DND-41 (cell line): Measurements from ENCODE around the gene CDC14A.

ENCODE experiments used
- ATAC-seq: fragments of 200-7000 bp; cut with Tn5 transposase; 3 replicates; pipeline ENCODE4 v1.9.1; 2021; ENCODE audit warnings: low read depth; ENCODE audit not compliant: insufficient read depth
- DNase-seq: peaks from one replicate; pipeline ENCODE4 v3.0.0-alpha.2; 2020
- H2AFZ ChIP-seq: 2 replicates; pipeline ENCODE4 v1.6.0; 2012; ENCODE audit warnings: low read depth, low read length
- H3K27ac ChIP-seq: 2 replicates; pipeline ENCODE4 v1.5.1; 2012; ENCODE audit warnings: low read length, inconsistent platforms
- H3K27me3 ChIP-seq: fragments of 200-600 bp; sonication (generic); 2 replicates; pipeline ENCODE4 v1.6.0; 2012; ENCODE audit warnings: low read length, mild to moderate bottlenecking, inconsistent platforms; ENCODE audit not compliant: insufficient read depth, poor library complexity
- H3K36me3 ChIP-seq: 2 replicates; pipeline ENCODE4 v1.5.1; 2012; ENCODE audit warnings: low read length, inconsistent platforms; ENCODE audit not compliant: insufficient read depth
- H3K4me1 ChIP-seq: 2 replicates; pipeline ENCODE4 v1.5.1; 2012; ENCODE audit warnings: mild to moderate bottlenecking, low read length; ENCODE audit not compliant: insufficient read depth
- H3K4me2 ChIP-seq: 2 replicates; pipeline ENCODE4 v1.6.0; 2012; ENCODE audit warnings: mild to moderate bottlenecking, moderate library complexity, low read length, inconsistent platforms; ENCODE audit not compliant: insufficient read depth
- H3K4me3 ChIP-seq, 2 experiments: fragments of 200-600 bp in 1 of 2; shearing (Covaris generic) in 1 of 2; 2 replicates each; pipeline ENCODE4 v1.5.1; 2012 to 2016; ENCODE audit warnings: inconsistent platforms in 2 of 2, low read length in 2 of 2, mild to moderate bottlenecking in 2 of 2, low read depth in 1 of 2, moderate library complexity in 1 of 2
- H3K79me2 ChIP-seq: 2 replicates; pipeline ENCODE4 v1.6.0; 2012; ENCODE audit warnings: low read length, inconsistent platforms; ENCODE audit not compliant: insufficient read depth
- H3K9ac ChIP-seq: 2 replicates; pipeline ENCODE4 v1.6.0; 2012; ENCODE audit warnings: low read depth, mild to moderate bottlenecking, inconsistent platforms, low read length, moderate library complexity
- H3K9me3 ChIP-seq: 2 replicates; pipeline ENCODE4 v1.5.1; 2012; ENCODE audit warnings: low read length, moderate library complexity, mild to moderate bottlenecking, inconsistent platforms; ENCODE audit not compliant: insufficient read depth, severe bottlenecking
- H4K20me1 ChIP-seq: 2 replicates; pipeline ENCODE4 v1.6.0; 2012; ENCODE audit warnings: low read length; ENCODE audit not compliant: insufficient read depth
- EZH2 ChIP-seq: IDR thresholded peaks from 3 replicates; pipeline ENCODE4 v1.6.1; 2012; ENCODE audit warnings: borderline replicate concordance, low read depth, mild to moderate bottlenecking, moderate library complexity, low read length, inconsistent platforms; ENCODE audit not compliant: severe bottlenecking
- TF ChIP-seq, protein P1 (sequence below): IDR thresholded peaks from 2 replicates; pipeline ENCODE4 v1.5.1; 2012; ENCODE audit warnings: borderline replicate concordance, low read length, moderate library complexity, mild to moderate bottlenecking; ENCODE audit not compliant: poor library complexity, severe bottlenecking; ENCODE audit errors: extremely low read depth

CDC14A gene

DNA sequence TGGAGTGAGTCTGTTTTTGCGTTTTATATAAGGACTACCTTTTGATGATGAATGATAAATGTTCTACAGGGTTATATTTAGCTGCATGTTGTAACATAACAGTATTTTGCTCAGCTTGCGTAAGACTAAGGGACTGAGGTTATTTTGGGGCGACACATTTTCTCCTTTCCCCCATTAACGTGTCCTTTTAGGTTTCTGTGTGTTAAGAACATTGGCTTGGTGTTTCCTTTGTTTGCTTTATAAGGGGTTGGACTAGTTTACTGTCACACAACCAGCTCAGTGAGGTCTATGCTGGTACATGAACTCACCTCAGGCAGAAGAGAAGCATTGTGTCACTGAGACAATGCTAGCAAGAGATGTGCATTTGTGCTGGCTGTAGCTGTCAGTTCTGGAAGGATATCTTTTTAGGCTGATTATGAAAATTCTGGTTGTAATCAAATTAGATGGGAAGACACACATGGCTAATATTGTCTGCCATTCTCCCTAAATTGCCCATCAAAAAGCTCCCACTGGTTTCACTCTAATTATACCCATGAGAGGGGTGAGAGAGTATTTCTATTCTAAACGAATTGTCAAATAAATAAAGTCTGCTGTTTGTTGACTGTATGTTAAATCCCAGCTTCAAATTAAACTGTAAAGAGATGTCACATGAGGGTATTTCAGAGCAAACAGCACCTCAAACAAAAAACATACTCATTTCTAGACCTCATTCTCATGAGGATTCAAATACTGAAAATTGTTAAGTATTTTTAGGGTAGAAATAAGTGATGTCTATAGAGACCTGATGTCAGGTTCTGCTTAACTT lies 62.6 kb downstream of the CDC14A start:
- H3K4me3 ChIP-seq, result no peak overlapping the region
- H3K27me3 ChIP-seq, result no peaks in the 10 kb centered on the region
- H2AFZ ChIP-seq, result no peak overlapping the region
- TF ChIP-seq, protein P1, sequence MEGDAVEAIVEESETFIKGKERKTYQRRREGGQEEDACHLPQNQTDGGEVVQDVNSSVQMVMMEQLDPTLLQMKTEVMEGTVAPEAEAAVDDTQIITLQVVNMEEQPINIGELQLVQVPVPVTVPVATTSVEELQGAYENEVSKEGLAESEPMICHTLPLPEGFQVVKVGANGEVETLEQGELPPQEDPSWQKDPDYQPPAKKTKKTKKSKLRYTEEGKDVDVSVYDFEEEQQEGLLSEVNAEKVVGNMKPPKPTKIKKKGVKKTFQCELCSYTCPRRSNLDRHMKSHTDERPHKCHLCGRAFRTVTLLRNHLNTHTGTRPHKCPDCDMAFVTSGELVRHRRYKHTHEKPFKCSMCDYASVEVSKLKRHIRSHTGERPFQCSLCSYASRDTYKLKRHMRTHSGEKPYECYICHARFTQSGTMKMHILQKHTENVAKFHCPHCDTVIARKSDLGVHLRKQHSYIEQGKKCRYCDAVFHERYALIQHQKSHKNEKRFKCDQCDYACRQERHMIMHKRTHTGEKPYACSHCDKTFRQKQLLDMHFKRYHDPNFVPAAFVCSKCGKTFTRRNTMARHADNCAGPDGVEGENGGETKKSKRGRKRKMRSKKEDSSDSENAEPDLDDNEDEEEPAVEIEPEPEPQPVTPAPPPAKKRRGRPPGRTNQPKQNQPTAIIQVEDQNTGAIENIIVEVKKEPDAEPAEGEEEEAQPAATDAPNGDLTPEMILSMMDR, result no peak
- no peak for TF ChIP-seq EZH2
- DNase-seq (no peak), ATAC-seq (no peak)
- no peak overlapping the region for H3K27ac ChIP-seq
- H3K4me2 ChIP-seq, result no peak overlapping the region
- H3K79me2 ChIP-seq, result no peaks in the 10 kb centered on the region
- no peak overlapping the region for H3K9ac ChIP-seq
- H3K4me1 ChIP-seq, result no peaks in the 10 kb centered on the region
- no peaks in the 10 kb centered on the region for H3K9me3 ChIP-seq
- H3K36me3 ChIP-seq, result peaks cover 6% of the 10 kb centered on the region; the same call in 1 of the 2 replicates
- H4K20me1 ChIP-seq, result no peaks in the 10 kb centered on the region

DNA sequence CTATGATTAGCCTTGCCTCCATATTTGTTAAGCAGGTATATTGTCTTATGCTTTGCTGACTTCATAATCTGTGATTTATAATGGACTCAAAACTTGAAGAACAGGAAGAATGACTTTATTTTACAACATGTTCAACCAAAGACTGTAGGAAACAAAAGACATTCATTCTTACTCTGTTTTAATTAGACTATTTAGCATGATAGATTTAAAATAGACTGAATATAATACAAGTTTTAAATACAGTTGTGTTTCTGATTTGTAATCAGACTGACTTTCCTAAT lies 63.1 kb downstream of the CDC14A start:
- DNase-seq, result no peak
- Histone ChIP-seq H3K27me3 (no peaks in the 10 kb centered on the region), H3K4me3 (no peak overlapping the region), H3K9me3 (no peaks in the 10 kb centered on the region), H3K79me2 (no peaks in the 10 kb centered on the region), H3K4me1 (no peaks in the 10 kb centered on the region), H3K4me2 (no peak overlapping the region), H3K36me3 (peaks cover 6% of the 10 kb centered on the region; the same call in 1 of the 2 replicates), H3K27ac (no peak overlapping the region), H2AFZ (no peak overlapping the region), H3K9ac (no peak overlapping the region), H4K20me1 (no peaks in the 10 kb centered on the region)
- TF ChIP-seq, protein P1, result no peak
- TF ChIP-seq EZH2, result no peak
- no peak for ATAC-seq

DNA sequence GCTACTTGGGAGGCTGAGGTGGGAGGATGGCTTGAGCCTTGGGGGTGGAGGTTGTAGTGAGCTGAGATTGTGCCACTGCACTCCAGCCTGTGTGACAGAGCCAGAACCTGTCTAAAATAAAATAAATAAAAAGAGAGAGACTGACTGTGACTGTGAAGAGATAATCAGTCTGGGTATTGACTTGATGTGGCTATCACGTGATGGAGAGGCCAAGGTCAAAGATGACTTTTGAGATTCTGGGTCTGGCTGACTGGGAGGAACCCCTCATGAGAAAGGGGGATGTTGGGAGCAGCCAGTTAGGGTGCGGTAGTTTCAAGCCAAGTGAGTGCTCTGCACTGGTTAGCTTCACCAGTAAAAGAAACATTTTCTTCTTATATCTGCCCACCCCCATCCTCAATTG lies 66.8 kb downstream of the CDC14A start:
- H3K36me3 ChIP-seq, result peaks cover 6% of the 10 kb centered on the region; the same call in 1 of the 2 replicates
- DNase-seq (no peak), ATAC-seq (no peak)
- H3K79me2 ChIP-seq, result no peaks in the 10 kb centered on the region
- H2AFZ ChIP-seq, result no peak overlapping the region
- no peak for TF ChIP-seq EZH2
- TF ChIP-seq, protein P1, result no peak
- no peaks in the 10 kb centered on the region for H3K9me3 ChIP-seq
- H3K9ac ChIP-seq, result no peak overlapping the region
- no peak overlapping the region for H3K4me3 ChIP-seq
- no peak overlapping the region for H3K4me2 ChIP-seq
- no peaks in the 10 kb centered on the region for H4K20me1 ChIP-seq
- H3K4me1 ChIP-seq, result no peaks in the 10 kb centered on the region
- H3K27me3 ChIP-seq, result no peaks in the 10 kb centered on the region
- H3K27ac ChIP-seq, result no peak overlapping the region
